ENCODE measurements around the gene STYXL2. TPM values are rescaled to one million over a fixed set of nuclear protein-coding genes. Genes with fewer than 3 reads are reported as not detected.
A peak's percentile ranks its signal among the peaks of the same experiment; 100 is the strongest.

The STYXL2 gene
- total RNA-seq, 1 experiment from 2014 or later, result not detected

GRCh38 chr1:167105271-167106118, 11.6 kb downstream of the STYXL2 start:
- no peak overlapping the region for H3K27ac ChIP-seq (ENCODE audit: low read length)
- no peak overlapping the region for H3K4me2 ChIP-seq (ENCODE audit: low read depth, low read length, poor library complexity, severe bottlenecking)
- H3K79me2 ChIP-seq (ENCODE audit: low read length), result no peaks in the 10 kb centered on the region
- no peak overlapping the region; the same call in 1 of the 2 replicates for H2AFZ ChIP-seq (ENCODE audit: low read length)
- H3K4me3 ChIP-seq (ENCODE audit: low read length), result no peak overlapping the region
- no peaks in the 10 kb centered on the region for H3K9me2 ChIP-seq (replicated peaks; ENCODE audit: insufficient read depth, low read length)
- no peaks in the 10 kb centered on the region for H3K9me3 ChIP-seq (ENCODE audit: low read length)
- H3K27me3 ChIP-seq (ENCODE audit: low read length), result no peaks in the 10 kb centered on the region
- no peak overlapping the region for H3K9ac ChIP-seq (ENCODE audit: low read length)
- peaks cover 8% of the 10 kb centered on the region for H3K4me1 ChIP-seq (ENCODE audit: low read length)
- DNase-seq, result no peak
- no peaks in the 10 kb centered on the region for H3K36me3 ChIP-seq (ENCODE audit: insufficient read depth, low read length)
- no peaks in the 10 kb centered on the region for H4K20me1 ChIP-seq (ENCODE audit: insufficient read depth, low read depth, low read length)

GRCh38 chr1:167106119-167106461, 12.2 kb downstream of the STYXL2 start:
- Histone ChIP-seq H3K9me3 (ENCODE audit: low read length) (no peaks in the 10 kb centered on the region), H3K4me1 (ENCODE audit: low read length) (peaks cover 8% of the 10 kb centered on the region), H3K4me2 (ENCODE audit: low read depth, low read length, poor library complexity, severe bottlenecking) (no peak overlapping the region), H3K9ac (ENCODE audit: low read length) (no peak overlapping the region), H3K27me3 (ENCODE audit: low read length) (no peaks in the 10 kb centered on the region), H3K9me2 (replicated peaks; ENCODE audit: insufficient read depth, low read length) (no peaks in the 10 kb centered on the region), H3K27ac (ENCODE audit: low read length) (no peak overlapping the region), H4K20me1 (ENCODE audit: insufficient read depth, low read depth, low read length) (no peaks in the 10 kb centered on the region), H3K4me3 (ENCODE audit: low read length) (no peak overlapping the region), H3K36me3 (ENCODE audit: insufficient read depth, low read length) (no peaks in the 10 kb centered on the region), H2AFZ (ENCODE audit: low read length) (no peak overlapping the region), H3K79me2 (ENCODE audit: low read length) (no peaks in the 10 kb centered on the region)
- DNase-seq, result no peak

- peaks cover 8% of the 10 kb centered on the region for H3K4me1 ChIP-seq (ENCODE audit: low read length)
- H3K79me2 ChIP-seq (ENCODE audit: low read length), result no peaks in the 10 kb centered on the region
- H2AFZ ChIP-seq (ENCODE audit: low read length), result no peak overlapping the region
- H3K27ac ChIP-seq (ENCODE audit: low read length), result no peak overlapping the region
- no peak for DNase-seq
- H3K9me2 ChIP-seq (replicated peaks; ENCODE audit: insufficient read depth, low read length), result no peaks in the 10 kb centered on the region
- no peak overlapping the region for H3K9ac ChIP-seq (ENCODE audit: low read length)
- no peak overlapping the region for H3K4me2 ChIP-seq (ENCODE audit: low read depth, low read length, poor library complexity, severe bottlenecking)
- no peaks in the 10 kb centered on the region for H3K36me3 ChIP-seq (ENCODE audit: insufficient read depth, low read length)
- no peaks in the 10 kb centered on the region for H3K27me3 ChIP-seq (ENCODE audit: low read length)
- no peaks in the 10 kb centered on the region for H4K20me1 ChIP-seq (ENCODE audit: insufficient read depth, low read depth, low read length)
- no peaks in the 10 kb centered on the region for H3K9me3 ChIP-seq (ENCODE audit: low read length)
- H3K4me3 ChIP-seq (ENCODE audit: low read length), result no peak overlapping the region
Observed at GRCh38 chr1:167107456-167107855, 13.6 kb downstream of the STYXL2 start.

GRCh38 chr1:167109125-167109524, 15.2 kb downstream of the STYXL2 start:
- Histone ChIP-seq H3K9me3 (ENCODE audit: low read length) (no peaks in the 10 kb centered on the region), H4K20me1 (ENCODE audit: insufficient read depth, low read depth, low read length) (no peaks in the 10 kb centered on the region), H3K9ac (ENCODE audit: low read length) (no peak overlapping the region), H3K27ac (ENCODE audit: low read length) (no peak overlapping the region), H2AFZ (ENCODE audit: low read length) (peak overlapping the region; percentile 29; the same call in 1 of the 2 replicates), H3K4me3 (ENCODE audit: low read length) (no peak overlapping the region; the same call in 1 of the 2 replicates), H3K36me3 (ENCODE audit: insufficient read depth, low read length) (no peaks in the 10 kb centered on the region), H3K79me2 (ENCODE audit: low read length) (no peaks in the 10 kb centered on the region), H3K4me2 (ENCODE audit: low read depth, low read length, poor library complexity, severe bottlenecking) (no peak overlapping the region), H3K27me3 (ENCODE audit: low read length) (no peaks in the 10 kb centered on the region), H3K4me1 (ENCODE audit: low read length) (peaks cover 8% of the 10 kb centered on the region), H3K9me2 (replicated peaks; ENCODE audit: insufficient read depth, low read length) (no peaks in the 10 kb centered on the region)
- no peak for DNase-seq

- Histone ChIP-seq H3K9ac (ENCODE audit: low read length) (no peak overlapping the region), H4K20me1 (ENCODE audit: insufficient read depth, low read depth, low read length) (no peaks in the 10 kb centered on the region), H3K27ac (ENCODE audit: low read length) (no peak overlapping the region), H3K9me3 (ENCODE audit: low read length) (no peaks in the 10 kb centered on the region), H3K27me3 (ENCODE audit: low read length) (no peaks in the 10 kb centered on the region), H3K36me3 (ENCODE audit: insufficient read depth, low read length) (no peaks in the 10 kb centered on the region), H2AFZ (ENCODE audit: low read length) (no peak overlapping the region), H3K4me1 (ENCODE audit: low read length) (peaks cover 20% of the 10 kb centered on the region), H3K4me3 (ENCODE audit: low read length) (no peak overlapping the region), H3K4me2 (ENCODE audit: low read depth, low read length, poor library complexity, severe bottlenecking) (no peak overlapping the region), H3K9me2 (replicated peaks; ENCODE audit: insufficient read depth, low read length) (no peaks in the 10 kb centered on the region), H3K79me2 (ENCODE audit: low read length) (no peaks in the 10 kb centered on the region)
- DNase-seq, result no peak
Observed at GRCh38 chr1:167110586-167110985, 16.7 kb downstream of the STYXL2 start.

- Histone ChIP-seq H3K9me3 (ENCODE audit: low read length) (no peaks in the 10 kb centered on the region), H3K36me3 (ENCODE audit: insufficient read depth, low read length) (no peaks in the 10 kb centered on the region), H3K79me2 (ENCODE audit: low read length) (no peaks in the 10 kb centered on the region), H3K4me1 (ENCODE audit: low read length) (peaks cover 20% of the 10 kb centered on the region), H2AFZ (ENCODE audit: low read length) (no peak overlapping the region), H3K4me3 (ENCODE audit: low read length) (no peak overlapping the region), H4K20me1 (ENCODE audit: insufficient read depth, low read depth, low read length) (no peaks in the 10 kb centered on the region), H3K4me2 (ENCODE audit: low read depth, low read length, poor library complexity, severe bottlenecking) (no peak overlapping the region), H3K9ac (ENCODE audit: low read length) (no peak overlapping the region), H3K27ac (ENCODE audit: low read length) (no peak overlapping the region), H3K9me2 (replicated peaks; ENCODE audit: insufficient read depth, low read length) (no peaks in the 10 kb centered on the region), H3K27me3 (ENCODE audit: low read length) (no peaks in the 10 kb centered on the region)
- no peak for DNase-seq
Observed at GRCh38 chr1:167111868-167112709, 18.2 kb downstream of the STYXL2 start.

- no peak overlapping the region for H3K4me2 ChIP-seq (ENCODE audit: low read depth, low read length, poor library complexity, severe bottlenecking)
- H3K36me3 ChIP-seq (ENCODE audit: insufficient read depth, low read length), result no peaks in the 10 kb centered on the region
- no peaks in the 10 kb centered on the region for H4K20me1 ChIP-seq (ENCODE audit: insufficient read depth, low read depth, low read length)
Observed at GRCh38 chr1:167114725-167115124, 20.9 kb downstream of the STYXL2 start.

GRCh38 chr1:167115655-167116054, 21.8 kb downstream of the STYXL2 start:
- Histone ChIP-seq H3K27me3 (ENCODE audit: low read length) (no peaks in the 10 kb centered on the region), H3K9ac (ENCODE audit: low read length) (no peak overlapping the region), H3K36me3 (ENCODE audit: insufficient read depth, low read length) (no peaks in the 10 kb centered on the region), H3K9me3 (ENCODE audit: low read length) (no peaks in the 10 kb centered on the region), H3K27ac (ENCODE audit: low read length) (no peak overlapping the region), H2AFZ (ENCODE audit: low read length) (no peak overlapping the region), H3K4me1 (ENCODE audit: low read length) (peaks cover 12% of the 10 kb centered on the region), H3K9me2 (replicated peaks; ENCODE audit: insufficient read depth, low read length) (no peaks in the 10 kb centered on the region), H4K20me1 (ENCODE audit: insufficient read depth, low read depth, low read length) (no peaks in the 10 kb centered on the region), H3K4me3 (ENCODE audit: low read length) (no peak overlapping the region), H3K4me2 (ENCODE audit: low read depth, low read length, poor library complexity, severe bottlenecking) (no peak overlapping the region), H3K79me2 (ENCODE audit: low read length) (no peaks in the 10 kb centered on the region)
- DNase-seq, result no peak

More at GRCh38 chr1:167114725-167115124, 20.9 kb downstream of the STYXL2 start:
- no peak overlapping the region for H3K4me3 ChIP-seq (ENCODE audit: low read length)
- no peak overlapping the region for H2AFZ ChIP-seq (ENCODE audit: low read length)
- no peak overlapping the region for H3K27ac ChIP-seq (ENCODE audit: low read length)
- H3K4me1 ChIP-seq (ENCODE audit: low read length), result peaks cover 12% of the 10 kb centered on the region
- no peaks in the 10 kb centered on the region for H3K79me2 ChIP-seq (ENCODE audit: low read length)
- no peak overlapping the region for H3K9ac ChIP-seq (ENCODE audit: low read length)
- no peaks in the 10 kb centered on the region for H3K27me3 ChIP-seq (ENCODE audit: low read length)
- no peaks in the 10 kb centered on the region for H3K9me3 ChIP-seq (ENCODE audit: low read length)
- no peaks in the 10 kb centered on the region for H3K9me2 ChIP-seq (replicated peaks; ENCODE audit: insufficient read depth, low read length)
- DNase-seq, result peak; percentile 45

Measured in Karpas-422 (cell line).